Esophagus muscularis mucosa (tissue), 4 donors: ENCODE results near the gene UFSP1. TPM values are rescaled to one million over a fixed set of nuclear protein-coding genes. Genes with fewer than 3 reads are reported as not detected.

Source experiments
- DNase-seq: peaks from one replicate; pipeline ENCODE4 v3.0.0-alpha.2; 2017; ENCODE audit errors: extremely low spot score
- H3K27ac ChIP-seq, 4 donors: fragments of 200-600 bp; sonication (generic); replicated peaks in 1 of 4; 1 replicate in 3 of 4; 2 replicates in 1 of 4; pipeline ENCODE4 v1.5.1; 2016 to 2019; ENCODE audit warnings: mild to moderate bottlenecking in 1 of 4
- H3K27me3 ChIP-seq, 4 donors: fragments of 200-600 bp; sonication (generic); one replicate each; pipeline versions ENCODE4 v1.5.1 to v1.6.0; 2016 to 2019
- H3K36me3 ChIP-seq, 4 donors: fragments of 200-600 bp; sonication (generic); one replicate each; pipeline ENCODE4 v1.5.1; 2016 to 2019
- H3K4me1 ChIP-seq, 4 donors: fragments of 200-600 bp; sonication (generic); one replicate each; pipeline ENCODE4 v1.5.1; 2016 to 2019
- H3K4me3 ChIP-seq, 4 donors: fragments of 200-600 bp; sonication (generic); 1 replicate in 2 of 4; 2 replicates in 2 of 4; pipeline ENCODE4 v1.5.1; 2016 to 2019; ENCODE audit warnings: mild to moderate bottlenecking in 4 of 4, moderate library complexity in 1 of 4
- H3K9me3 ChIP-seq, 4 donors: fragments of 200-600 bp; sonication (generic); 1 replicate in 3 of 4; 2 replicates in 1 of 4; pipeline ENCODE4 v1.5.1; 2016 to 2019
- EP300 ChIP-seq: sonication (generic); formaldehyde crosslinking; IDR thresholded peaks from one replicate; pipeline ENCODE4 v1.6.1; 2017; ENCODE audit warnings: antibody characterized with exemption
- POLR2A ChIP-seq: fragments of 450-650 bp; IDR thresholded peaks from one replicate; pipeline ENCODE4 v1.6.1; 2017; ENCODE audit warnings: antibody characterized with exemption, moderate library complexity, mild to moderate bottlenecking, low read depth
- POLR2AphosphoS5 ChIP-seq, 2 donors: sonication (generic); formaldehyde crosslinking; IDR thresholded peaks; one replicate each; pipeline ENCODE4 v1.6.1; 2017; ENCODE audit warnings: antibody characterized with exemption in 2 of 2
- WGBS: methylation state at CpG from one replicate; pipeline ENCODE4 v1.1.5; 2018; 5-methylcytosine and 5-hydroxymethylcytosine counted together
- intact Hi-C: fragments of 100-400 bp; cut with DNase I; formaldehyde crosslinking; loops from one replicate; pipeline ENCODE4 v1.15.1; 2023
- total RNA-seq, 4 donors: library from RNA; depleted of rRNA; stranded (reverse); fragments of >200 nt; gene quantifications; one replicate each; pipeline versions ENCODE4 v1.1.0 to v1.2.1, GENCODE V29; 2016
- TF ChIP-seq, protein P1 (sequence below), 3 experiments: fragments of 200-600 bp in 2 of 3; fragments of 450-650 bp in 1 of 3; sonication (generic) in 2 of 3; IDR thresholded peaks; one replicate each; pipeline ENCODE4 v1.5.1; 2017 to 2019; ENCODE audit warnings: antibody characterized with exemption in 3 of 3, mild to moderate bottlenecking in 2 of 3, moderate library complexity in 1 of 3

UFSP1 gene
- total RNA-seq, 4 donors from 2014 or later, result 2.1 to 8.7 (median 5.7) TPM

DNA sequence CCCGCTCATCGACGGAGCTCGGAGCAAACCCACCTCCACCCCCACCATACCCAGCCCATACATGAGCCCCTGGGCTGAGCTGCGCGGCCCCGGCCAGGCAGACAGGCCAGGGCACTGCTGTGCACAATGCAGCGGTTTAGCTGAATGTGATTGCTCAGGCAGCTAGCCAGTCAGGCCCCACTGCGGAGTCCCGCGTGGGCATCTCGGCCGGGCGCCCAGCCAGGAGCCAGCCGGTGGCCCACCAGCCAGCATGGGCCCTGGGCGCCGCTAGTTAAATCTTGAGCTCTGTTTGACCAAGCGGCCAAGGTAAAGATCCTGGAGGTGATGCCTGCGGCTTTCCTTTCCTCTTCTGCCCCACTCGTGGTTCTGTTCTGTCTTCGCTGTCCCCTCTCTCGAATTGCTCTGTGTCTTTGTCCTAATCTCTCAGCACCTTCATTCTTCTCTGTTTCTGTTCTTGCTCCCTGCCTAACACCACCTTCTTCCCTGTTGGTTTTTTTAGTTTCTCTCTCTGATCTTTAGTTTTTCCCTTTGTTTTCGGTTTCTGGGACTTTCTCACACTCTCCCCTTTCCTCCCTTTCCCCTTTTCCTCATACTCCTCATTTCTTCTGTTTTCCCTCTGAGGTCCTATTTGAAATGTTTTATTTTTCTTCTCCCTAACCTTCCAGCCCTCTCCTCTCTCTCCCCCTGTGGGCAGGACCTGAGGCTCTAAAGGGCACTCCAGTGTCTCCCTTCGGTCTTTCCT lies 6.6 kb downstream of the UFSP1 start:
- H3K9me3 ChIP-seq, result no peaks in the 10 kb centered on the region
- TF ChIP-seq POLR2A (no peak), POLR2AphosphoS5 (IDR thresholded peaks at IDR 0.05) (no peak), EP300 (no peak)
- TF ChIP-seq, protein P1, sequence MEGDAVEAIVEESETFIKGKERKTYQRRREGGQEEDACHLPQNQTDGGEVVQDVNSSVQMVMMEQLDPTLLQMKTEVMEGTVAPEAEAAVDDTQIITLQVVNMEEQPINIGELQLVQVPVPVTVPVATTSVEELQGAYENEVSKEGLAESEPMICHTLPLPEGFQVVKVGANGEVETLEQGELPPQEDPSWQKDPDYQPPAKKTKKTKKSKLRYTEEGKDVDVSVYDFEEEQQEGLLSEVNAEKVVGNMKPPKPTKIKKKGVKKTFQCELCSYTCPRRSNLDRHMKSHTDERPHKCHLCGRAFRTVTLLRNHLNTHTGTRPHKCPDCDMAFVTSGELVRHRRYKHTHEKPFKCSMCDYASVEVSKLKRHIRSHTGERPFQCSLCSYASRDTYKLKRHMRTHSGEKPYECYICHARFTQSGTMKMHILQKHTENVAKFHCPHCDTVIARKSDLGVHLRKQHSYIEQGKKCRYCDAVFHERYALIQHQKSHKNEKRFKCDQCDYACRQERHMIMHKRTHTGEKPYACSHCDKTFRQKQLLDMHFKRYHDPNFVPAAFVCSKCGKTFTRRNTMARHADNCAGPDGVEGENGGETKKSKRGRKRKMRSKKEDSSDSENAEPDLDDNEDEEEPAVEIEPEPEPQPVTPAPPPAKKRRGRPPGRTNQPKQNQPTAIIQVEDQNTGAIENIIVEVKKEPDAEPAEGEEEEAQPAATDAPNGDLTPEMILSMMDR (IDR thresholded peaks at IDR 0.05), result no peak
- no peak overlapping the region for H3K27ac ChIP-seq
- H3K27me3 ChIP-seq, result no peaks in the 10 kb centered on the region
- peaks cover 12 to 40% (median 32%) of the 10 kb centered on the region in 4 donors for H3K4me1 ChIP-seq
- no peak for DNase-seq
- no peak overlapping the region for H3K4me3 ChIP-seq
- H3K36me3 ChIP-seq, result peaks cover 55 to 99% (median 81%) of the 10 kb centered on the region in 4 donors
- intact Hi-C loops, result loop anchor here (10.0 kb wide), 1 partner anchor 178 kb away; the partner anchor contains the start of gene POP7
- WGBS, result 90% methylated on average over 24 of the region's 24 CpGs

DNA sequence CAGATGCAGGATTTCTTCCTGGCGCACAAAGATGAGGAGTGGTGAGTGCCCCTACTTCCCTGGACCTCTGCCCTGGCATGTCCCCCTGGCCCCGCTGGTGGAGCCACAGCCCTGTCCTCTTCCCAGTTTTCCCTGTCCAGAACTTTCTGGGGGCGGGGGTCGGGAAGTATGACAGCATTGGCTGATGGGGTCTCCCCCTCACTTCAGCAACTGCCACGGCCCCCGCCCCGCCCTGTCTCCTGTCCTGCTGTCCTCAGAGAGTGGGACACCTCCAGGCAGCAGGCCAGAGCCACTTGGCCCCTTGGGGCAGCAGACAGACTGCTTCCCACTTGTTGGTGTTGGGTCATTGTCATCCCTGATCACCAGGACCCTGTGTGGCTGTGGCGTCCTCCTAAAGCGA lies 7.3 kb downstream of the UFSP1 start:
- no peak for DNase-seq
- intact Hi-C loops, result loop anchor here (10.0 kb wide), 1 partner anchor 177 kb away; the partner anchor contains the start of gene POP7
- Histone ChIP-seq H3K4me1 (peaks cover 9 to 40% (median 34%) of the 10 kb centered on the region in 4 donors), H3K27me3 (no peaks in the 10 kb centered on the region), H3K27ac (no peak overlapping the region), H3K4me3 (no peak overlapping the region), H3K36me3 (peaks cover 47 to 99% (median 77%) of the 10 kb centered on the region in 4 donors), H3K9me3 (no peaks in the 10 kb centered on the region)
- 98% methylated on average over 9 of the region's 9 CpGs for WGBS
- no peak for TF ChIP-seq POLR2A
- TF ChIP-seq POLR2AphosphoS5 (IDR thresholded peaks at IDR 0.05), result no peak
- TF ChIP-seq, protein P1 (IDR thresholded peaks at IDR 0.05), result no peak
- TF ChIP-seq EP300, result no peak

DNA sequence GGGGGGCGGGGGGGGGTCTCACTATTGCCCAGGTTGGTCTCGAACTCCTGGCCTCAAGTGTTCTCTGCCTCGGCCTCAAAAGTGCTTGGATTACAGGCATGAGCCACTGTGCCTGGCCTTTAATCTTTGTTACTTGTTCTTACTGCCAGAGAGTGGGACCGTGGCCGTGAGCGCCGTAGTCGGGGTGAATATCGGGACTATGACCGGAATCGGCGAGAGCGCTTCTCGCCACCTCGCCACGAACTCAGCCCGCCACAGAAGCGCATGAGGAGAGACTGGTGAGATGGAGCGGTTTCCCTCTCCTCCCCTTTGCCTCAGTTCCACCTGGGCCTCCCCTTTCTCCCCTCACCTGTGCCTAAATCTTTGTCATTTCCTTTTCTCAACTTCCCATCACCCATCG lies 8.4 kb downstream of the UFSP1 start:
- Histone ChIP-seq H3K27ac (no peak overlapping the region), H3K27me3 (no peaks in the 10 kb centered on the region), H3K4me1 (peaks cover 20 to 48% (median 44%) of the 10 kb centered on the region in 4 donors), H3K9me3 (no peaks in the 10 kb centered on the region), H3K36me3 (peaks cover 37 to 94% (median 71%) of the 10 kb centered on the region in 4 donors), H3K4me3 (no peak overlapping the region)
- no peak for DNase-seq
- 95% methylated on average over 20 of the region's 20 CpGs for WGBS
- intact Hi-C loops, result loop anchor here (10.0 kb wide), 1 partner anchor 176 kb away; the partner anchor contains the start of gene POP7
- TF ChIP-seq, protein P1 (IDR thresholded peaks at IDR 0.05), result no peak
- TF ChIP-seq EP300 (no peak), POLR2A (no peak), POLR2AphosphoS5 (IDR thresholded peaks at IDR 0.05) (no peak)

DNA sequence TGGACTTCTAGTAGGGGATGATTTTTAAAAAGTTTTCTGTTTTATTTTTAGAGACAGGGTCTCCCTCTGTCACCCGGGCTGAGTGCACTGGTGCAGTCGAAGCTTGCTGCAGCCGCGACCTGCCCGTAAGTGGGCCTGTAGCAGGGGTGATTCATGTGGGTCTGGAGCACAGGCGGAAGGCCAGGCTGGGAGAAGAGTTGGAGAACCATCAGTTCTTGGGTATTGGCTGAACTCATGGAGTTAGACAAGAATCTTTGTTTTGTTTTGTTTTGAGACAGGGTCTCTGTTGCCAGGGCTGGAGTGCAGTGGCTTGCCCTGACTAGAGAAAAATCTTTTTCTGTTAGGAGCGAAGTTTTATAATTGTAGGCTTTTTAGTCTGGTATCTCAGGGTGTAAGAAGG lies 8.9 kb downstream of the UFSP1 start:
- Histone ChIP-seq H3K27me3 (no peaks in the 10 kb centered on the region), H3K9me3 (no peaks in the 10 kb centered on the region), H3K36me3 (peaks cover 32 to 89% (median 67%) of the 10 kb centered on the region in 4 donors), H3K4me1 (peaks cover 25 to 53% (median 49%) of the 10 kb centered on the region in 4 donors), H3K27ac (no peak overlapping the region), H3K4me3 (no peak overlapping the region)
- WGBS, result 90% methylated on average over 7 of the region's 7 CpGs
- intact Hi-C loops, result loop anchor here (10.0 kb wide), 1 partner anchor 176 kb away; the partner anchor contains the start of gene POP7
- no peak for DNase-seq
- TF ChIP-seq, protein P1 (IDR thresholded peaks at IDR 0.05), result no peak
- TF ChIP-seq POLR2A (no peak), EP300 (no peak), POLR2AphosphoS5 (IDR thresholded peaks at IDR 0.05) (no peak)
